HG02938 (cell line): ENCODE results near the gene VANGL1.
A peak's percentile ranks its signal among the peaks of the same experiment; 100 is the strongest.
"Not testable (repeated sequence)": the region's sequence is repeated elsewhere in the genome, so short reads cannot be mapped to it uniquely, and the experiment has no call there.

Source experiments
- ATAC-seq: cut with Tn5 transposase; IDR thresholded peaks from one replicate; pipeline ENCODE4 v1.9.1; 2021; ENCODE audit warnings: mild to moderate bottlenecking, moderate library complexity; ENCODE audit not compliant: unreplicated experiment

Gene VANGL1

GRCh38 chr1:115641762-115642167, at the start of gene VANGL1:
Gene VANGL1, plus strand, starts transcription at chr1:115641970. Its CDS starts 9,444 bp downstream, at chr1:115651414.
- ATAC-seq = peak; percentile 57

GRCh38 chr1:115592264-115592663, 49.5 kb upstream of the VANGL1 start:
- no peak for ATAC-seq

GRCh38 chr1:115593365-115594259, 48.2 kb upstream of the VANGL1 start:
- ATAC-seq = no peak

GRCh38 chr1:115594600-115594999, 47.2 kb upstream of the VANGL1 start:
- no peak for ATAC-seq

DNA sequence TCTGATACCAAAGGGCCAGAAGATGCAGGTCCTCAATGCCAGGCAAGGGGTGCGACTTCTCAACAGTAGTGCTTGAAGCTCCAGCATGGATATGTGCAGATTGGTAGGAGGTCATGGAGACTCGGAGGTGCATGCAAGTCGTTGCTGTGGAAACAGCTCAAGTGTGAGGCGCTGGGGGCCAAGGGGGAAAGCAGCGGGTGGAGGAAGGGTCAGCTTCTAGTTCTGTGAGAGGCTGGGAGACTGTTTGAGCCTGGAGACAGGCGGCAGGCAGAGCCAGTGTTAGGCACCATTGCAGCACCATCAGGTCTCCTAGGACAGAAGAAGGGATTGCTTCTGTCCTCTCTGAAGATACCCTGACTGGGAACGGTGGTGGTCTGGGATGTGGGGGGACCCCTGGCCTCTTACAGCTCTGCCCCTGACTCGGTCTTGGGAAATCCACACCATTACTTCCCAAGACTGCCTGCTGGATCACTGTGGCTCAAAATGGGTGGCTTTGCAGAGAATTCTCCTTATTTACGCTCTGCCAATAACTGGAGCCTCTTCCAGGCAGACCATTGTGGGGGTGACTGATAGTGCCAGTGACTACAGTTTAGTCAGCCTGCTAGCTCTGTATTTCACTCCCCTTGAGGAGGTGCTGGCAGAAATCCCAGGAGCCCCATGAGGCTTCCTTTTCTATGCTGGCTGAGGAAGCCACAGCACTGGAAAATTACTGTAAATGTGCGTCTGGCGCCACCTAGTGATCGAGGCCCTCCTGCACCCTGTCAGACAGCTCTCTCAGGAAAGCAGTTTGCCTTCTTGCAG, 46.3 kb upstream of the VANGL1 start:
- peak; percentile 76 for ATAC-seq

GRCh38 chr1:115596080-115596780, 45.5 kb upstream of the VANGL1 start:
- ATAC-seq = no peak

DNA sequence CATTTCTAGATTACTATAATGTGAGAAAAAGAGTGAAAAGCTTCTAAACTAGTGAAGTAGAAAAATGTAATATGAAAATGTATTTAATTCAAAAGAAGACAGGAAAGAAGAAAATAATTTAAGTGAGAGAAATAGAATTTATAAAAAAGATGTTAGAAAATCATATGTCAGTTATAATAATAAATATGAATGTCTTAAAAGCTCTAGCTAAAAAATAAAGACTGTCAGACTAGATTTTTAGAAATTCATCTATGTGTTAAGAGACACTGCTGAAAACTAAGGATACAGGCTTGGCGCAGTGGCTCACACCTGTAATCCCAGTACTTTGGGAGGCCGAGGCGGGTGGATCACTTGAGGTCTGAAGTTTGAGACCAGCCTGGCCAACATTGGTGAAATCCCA, 37.3 kb upstream of the VANGL1 start:
- no peak for ATAC-seq

GRCh38 chr1:115606305-115606704, 35.5 kb upstream of the VANGL1 start:
- no peak for ATAC-seq

DNA sequence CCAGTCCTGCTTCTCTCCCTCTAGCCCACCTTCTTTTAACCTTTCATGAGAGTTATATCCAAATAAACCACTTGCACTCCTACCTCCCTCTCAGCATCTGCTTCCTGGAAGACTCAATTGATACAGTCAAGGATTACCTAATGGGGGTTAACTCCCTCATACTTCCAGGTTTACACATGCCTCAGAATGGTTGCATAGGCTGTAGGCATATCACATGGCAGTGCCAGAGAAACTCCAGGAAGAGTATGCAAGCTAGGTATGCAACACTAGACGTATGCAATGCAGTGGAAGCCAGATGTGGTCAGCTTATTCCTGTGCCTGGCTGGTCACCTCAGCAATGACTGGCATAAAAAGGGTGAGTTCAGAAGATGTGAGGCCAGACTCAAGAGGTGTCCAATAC, 32.7 kb upstream of the VANGL1 start:
- ATAC-seq = no peak

- no peak for ATAC-seq
These were observed 28.0 kb upstream of the VANGL1 start for GRCh38 chr1:115613767-115614166.

- ATAC-seq = no peak
These were observed 21.3 kb upstream of the VANGL1 start for GRCh38 chr1:115620453-115620852.

- no peak for ATAC-seq
These were observed 20.8 kb upstream of the VANGL1 start for GRCh38 chr1:115620950-115621349.

GRCh38 chr1:115624859-115625258, 16.9 kb upstream of the VANGL1 start:
- no peak for ATAC-seq

- ATAC-seq = no peak
These were observed 11.4 kb upstream of the VANGL1 start for GRCh38 chr1:115630342-115630741.

DNA sequence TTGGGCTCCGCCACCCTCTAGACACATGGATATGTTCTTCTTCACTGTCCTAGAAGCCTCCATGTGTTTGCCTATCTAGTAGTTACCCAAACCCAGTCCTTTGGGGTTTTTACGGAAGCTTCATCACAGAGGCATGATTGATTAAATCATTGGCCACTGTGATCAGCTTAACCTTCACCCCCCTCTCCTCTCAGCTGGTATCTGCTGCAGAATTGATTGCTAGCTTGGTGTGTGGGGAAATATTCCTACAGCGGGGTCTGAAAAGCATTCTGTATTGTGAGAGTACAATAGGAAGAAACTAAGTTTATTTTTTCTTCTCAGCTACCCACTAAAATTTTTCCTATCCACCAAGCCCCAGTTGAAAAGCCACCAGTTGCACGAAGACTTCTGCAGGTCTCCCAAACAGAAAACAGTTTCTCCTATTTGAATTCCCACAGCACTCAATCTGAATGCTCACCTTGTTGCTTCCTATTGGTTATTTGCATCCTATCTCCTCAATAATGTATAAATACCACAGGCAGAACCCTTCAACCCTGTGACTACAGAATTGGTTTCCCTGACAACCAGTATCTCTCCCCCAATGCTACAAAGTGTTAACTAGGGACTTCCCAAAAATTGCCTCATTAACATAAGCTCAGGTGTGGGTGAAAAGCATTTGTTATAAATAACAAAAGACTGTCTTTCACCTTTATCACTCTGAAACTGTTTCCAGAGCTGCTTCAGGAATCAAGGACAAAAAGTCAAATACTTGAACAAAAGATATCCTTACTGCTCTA, 9.3 kb upstream of the VANGL1 start:
- no peak for ATAC-seq

DNA sequence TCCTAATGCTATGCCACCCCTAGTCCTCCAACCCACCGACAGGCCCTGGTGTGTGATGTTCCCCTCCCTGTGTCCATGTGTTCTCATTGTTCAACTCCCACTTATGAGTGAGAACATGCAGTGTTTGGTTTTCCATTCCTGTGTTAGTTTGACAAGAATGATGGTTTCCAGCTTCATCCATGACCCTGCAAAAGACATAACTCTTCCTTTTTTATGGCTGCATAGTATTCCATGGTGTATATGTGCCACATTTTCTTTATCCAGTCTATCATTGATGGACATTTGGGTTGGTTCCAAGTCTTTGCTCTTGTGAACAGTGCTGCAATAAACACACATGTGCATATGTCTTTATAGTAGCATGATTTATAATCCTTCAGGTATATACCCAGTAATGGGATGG, 8.2 kb upstream of the VANGL1 start:
- not testable (repeated sequence) for ATAC-seq

DNA sequence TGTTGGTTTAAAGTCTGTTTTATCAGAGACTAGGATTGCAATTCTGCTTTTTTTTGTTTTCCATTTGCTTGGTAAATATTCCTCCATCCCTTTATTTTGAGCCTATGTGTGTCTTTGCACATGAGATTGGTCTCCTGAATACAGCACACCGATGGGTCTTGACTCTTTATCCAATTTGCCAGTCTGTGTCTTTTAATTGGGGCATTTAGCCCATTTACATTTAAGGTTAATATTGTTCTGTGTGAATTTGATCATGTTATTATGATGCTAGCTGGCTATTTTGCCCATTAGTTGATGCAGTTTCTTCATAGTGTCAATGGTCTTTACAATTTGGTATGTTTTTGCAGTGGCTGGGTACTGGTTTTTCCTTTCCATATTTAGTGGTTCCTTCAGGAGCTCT, 4.5 kb upstream of the VANGL1 start:
- not testable (repeated sequence) for ATAC-seq

DNA sequence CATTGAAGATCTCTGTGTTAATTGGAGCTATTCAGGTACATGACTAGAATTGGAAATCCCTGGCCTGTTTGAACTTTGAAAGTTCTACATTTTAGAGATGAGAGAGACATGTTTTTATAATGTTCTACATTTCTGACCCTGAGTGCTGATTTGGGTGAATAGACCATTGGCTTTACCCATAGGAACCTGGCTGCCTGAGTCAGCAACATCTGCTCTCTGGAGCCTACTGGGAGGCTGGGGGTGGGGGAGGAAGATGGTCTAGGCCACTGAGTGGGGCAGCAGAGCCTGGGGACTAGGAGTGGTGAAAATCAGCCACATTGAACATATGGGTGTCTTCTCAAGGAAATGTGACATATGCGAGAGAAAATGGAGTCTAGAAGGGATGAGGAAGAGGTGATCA, 1.4 kb upstream of the VANGL1 start:
- ATAC-seq = no peak

- peak; percentile 71 for ATAC-seq
These were observed 650 bp downstream of the VANGL1 start for GRCh38 chr1:115642168-115643072.
